ENCODE data around the gene ATF7IP2. TPM values are rescaled to one million over a fixed set of nuclear protein-coding genes. Genes with fewer than 3 reads are reported as not detected.

ATF7IP2 gene
- total and polyA plus RNA-seq, 2 of the 13 experiments (the other 11 are each of a cell fraction or from before 2014, with no cell fraction given), result 117 to 217 TPM

DNA sequence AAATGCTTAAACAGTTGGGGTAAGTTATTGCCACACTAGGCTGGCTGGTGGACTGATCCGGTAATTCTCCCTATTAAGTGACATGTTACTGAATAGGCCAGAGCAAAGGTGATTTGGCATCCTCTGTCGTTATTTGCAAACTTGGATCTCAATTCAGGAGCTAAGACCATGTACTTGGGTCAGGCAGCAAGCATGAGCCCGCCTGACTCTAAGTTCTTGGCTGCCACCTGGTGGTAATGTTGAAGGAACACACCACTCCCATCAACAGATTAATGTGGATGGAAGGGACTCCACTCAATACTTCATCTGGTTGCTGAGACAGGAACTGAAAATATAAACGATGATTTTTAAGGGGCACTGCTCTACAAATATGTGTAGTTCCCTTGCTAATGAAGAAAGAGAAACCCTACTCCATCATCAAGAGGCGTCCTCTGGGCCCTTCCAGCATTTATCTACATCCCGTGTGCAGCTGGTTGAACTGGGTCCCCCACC lies 123.7 kb downstream of the ATF7IP2 start (continued):
- TF ChIP-seq ETV6 (CRISPR knock-in tag; conservative IDR thresholded peaks at IDR 0.05) (no peak; the same call in 1 of the 2 replicates), XBP1 (CRISPR knock-in tag; IDR thresholded peaks at IDR 0.05) (no peak), TEAD2 (CRISPR knock-in tag; IDR thresholded peaks at IDR 0.05) (no peak), ZNF451 (CRISPR knock-in tag; IDR thresholded peaks at IDR 0.05) (peak; percentile 49; the same call in 1 of the 2 replicates), NCOA2 (CRISPR knock-in tag; IDR thresholded peaks at IDR 0.05) (no peak; the same call in none of the 2 replicates), ZNF430 (CRISPR knock-in tag; IDR thresholded peaks at IDR 0.05) (no peak), SOX13 (IDR thresholded peaks at IDR 0.05) (no peak), SOX13 (CRISPR knock-in tag; conservative IDR thresholded peaks at IDR 0.05 in 1 of 2, IDR thresholded peaks at IDR 0.05 in 1 of 2) (peak in 1 of 2 experiments; percentile 51; a peak in 1 of 4 replicates), ZNF232 (CRISPR knock-in tag; IDR thresholded peaks at IDR 0.05; ENCODE audit: borderline replicate concordance) (no peak), BORCS8-MEF2B (CRISPR knock-in tag; IDR thresholded peaks at IDR 0.05) (0 out of 2 replicates have a peak, but pooled peaks have one; percentile 69), ZNF546 (CRISPR knock-in tag; conservative IDR thresholded peaks at IDR 0.05) (no peak), CHD2 (IDR thresholded peaks at IDR 0.05; ENCODE audit: low read depth, low read length) (no peak)
- TF ChIP-seq, protein P1, sequence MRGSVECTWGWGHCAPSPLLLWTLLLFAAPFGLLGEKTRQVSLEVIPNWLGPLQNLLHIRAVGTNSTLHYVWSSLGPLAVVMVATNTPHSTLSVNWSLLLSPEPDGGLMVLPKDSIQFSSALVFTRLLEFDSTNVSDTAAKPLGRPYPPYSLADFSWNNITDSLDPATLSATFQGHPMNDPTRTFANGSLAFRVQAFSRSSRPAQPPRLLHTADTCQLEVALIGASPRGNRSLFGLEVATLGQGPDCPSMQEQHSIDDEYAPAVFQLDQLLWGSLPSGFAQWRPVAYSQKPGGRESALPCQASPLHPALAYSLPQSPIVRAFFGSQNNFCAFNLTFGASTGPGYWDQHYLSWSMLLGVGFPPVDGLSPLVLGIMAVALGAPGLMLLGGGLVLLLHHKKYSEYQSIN (CRISPR knock-in tag; IDR thresholded peaks at IDR 0.05; ENCODE audit: borderline replicate concordance), result no peak
- TF ChIP-seq, protein P2, sequence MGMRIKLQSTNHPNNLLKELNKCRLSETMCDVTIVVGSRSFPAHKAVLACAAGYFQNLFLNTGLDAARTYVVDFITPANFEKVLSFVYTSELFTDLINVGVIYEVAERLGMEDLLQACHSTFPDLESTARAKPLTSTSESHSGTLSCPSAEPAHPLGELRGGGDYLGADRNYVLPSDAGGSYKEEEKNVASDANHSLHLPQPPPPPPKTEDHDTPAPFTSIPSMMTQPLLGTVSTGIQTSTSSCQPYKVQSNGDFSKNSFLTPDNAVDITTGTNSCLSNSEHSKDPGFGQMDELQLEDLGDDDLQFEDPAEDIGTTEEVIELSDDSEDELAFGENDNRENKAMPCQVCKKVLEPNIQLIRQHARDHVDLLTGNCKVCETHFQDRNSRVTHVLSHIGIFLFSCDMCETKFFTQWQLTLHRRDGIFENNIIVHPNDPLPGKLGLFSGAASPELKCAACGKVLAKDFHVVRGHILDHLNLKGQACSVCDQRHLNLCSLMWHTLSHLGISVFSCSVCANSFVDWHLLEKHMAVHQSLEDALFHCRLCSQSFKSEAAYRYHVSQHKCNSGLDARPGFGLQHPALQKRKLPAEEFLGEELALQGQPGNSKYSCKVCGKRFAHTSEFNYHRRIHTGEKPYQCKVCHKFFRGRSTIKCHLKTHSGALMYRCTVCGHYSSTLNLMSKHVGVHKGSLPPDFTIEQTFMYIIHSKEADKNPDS (CRISPR knock-in tag; IDR thresholded peaks at IDR 0.05), result no peak
- TF ChIP-seq, protein P3, sequence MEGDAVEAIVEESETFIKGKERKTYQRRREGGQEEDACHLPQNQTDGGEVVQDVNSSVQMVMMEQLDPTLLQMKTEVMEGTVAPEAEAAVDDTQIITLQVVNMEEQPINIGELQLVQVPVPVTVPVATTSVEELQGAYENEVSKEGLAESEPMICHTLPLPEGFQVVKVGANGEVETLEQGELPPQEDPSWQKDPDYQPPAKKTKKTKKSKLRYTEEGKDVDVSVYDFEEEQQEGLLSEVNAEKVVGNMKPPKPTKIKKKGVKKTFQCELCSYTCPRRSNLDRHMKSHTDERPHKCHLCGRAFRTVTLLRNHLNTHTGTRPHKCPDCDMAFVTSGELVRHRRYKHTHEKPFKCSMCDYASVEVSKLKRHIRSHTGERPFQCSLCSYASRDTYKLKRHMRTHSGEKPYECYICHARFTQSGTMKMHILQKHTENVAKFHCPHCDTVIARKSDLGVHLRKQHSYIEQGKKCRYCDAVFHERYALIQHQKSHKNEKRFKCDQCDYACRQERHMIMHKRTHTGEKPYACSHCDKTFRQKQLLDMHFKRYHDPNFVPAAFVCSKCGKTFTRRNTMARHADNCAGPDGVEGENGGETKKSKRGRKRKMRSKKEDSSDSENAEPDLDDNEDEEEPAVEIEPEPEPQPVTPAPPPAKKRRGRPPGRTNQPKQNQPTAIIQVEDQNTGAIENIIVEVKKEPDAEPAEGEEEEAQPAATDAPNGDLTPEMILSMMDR (CRISPR knock-in tag; IDR thresholded peaks at IDR 0.05), result peak; percentile 100
- TF ChIP-seq, protein P4, sequence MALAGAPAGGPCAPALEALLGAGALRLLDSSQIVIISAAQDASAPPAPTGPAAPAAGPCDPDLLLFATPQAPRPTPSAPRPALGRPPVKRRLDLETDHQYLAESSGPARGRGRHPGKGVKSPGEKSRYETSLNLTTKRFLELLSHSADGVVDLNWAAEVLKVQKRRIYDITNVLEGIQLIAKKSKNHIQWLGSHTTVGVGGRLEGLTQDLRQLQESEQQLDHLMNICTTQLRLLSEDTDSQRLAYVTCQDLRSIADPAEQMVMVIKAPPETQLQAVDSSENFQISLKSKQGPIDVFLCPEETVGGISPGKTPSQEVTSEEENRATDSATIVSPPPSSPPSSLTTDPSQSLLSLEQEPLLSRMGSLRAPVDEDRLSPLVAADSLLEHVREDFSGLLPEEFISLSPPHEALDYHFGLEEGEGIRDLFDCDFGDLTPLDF (CRISPR knock-in tag; IDR thresholded peaks at IDR 0.05), result no peak
- TF ChIP-seq, protein P5, sequence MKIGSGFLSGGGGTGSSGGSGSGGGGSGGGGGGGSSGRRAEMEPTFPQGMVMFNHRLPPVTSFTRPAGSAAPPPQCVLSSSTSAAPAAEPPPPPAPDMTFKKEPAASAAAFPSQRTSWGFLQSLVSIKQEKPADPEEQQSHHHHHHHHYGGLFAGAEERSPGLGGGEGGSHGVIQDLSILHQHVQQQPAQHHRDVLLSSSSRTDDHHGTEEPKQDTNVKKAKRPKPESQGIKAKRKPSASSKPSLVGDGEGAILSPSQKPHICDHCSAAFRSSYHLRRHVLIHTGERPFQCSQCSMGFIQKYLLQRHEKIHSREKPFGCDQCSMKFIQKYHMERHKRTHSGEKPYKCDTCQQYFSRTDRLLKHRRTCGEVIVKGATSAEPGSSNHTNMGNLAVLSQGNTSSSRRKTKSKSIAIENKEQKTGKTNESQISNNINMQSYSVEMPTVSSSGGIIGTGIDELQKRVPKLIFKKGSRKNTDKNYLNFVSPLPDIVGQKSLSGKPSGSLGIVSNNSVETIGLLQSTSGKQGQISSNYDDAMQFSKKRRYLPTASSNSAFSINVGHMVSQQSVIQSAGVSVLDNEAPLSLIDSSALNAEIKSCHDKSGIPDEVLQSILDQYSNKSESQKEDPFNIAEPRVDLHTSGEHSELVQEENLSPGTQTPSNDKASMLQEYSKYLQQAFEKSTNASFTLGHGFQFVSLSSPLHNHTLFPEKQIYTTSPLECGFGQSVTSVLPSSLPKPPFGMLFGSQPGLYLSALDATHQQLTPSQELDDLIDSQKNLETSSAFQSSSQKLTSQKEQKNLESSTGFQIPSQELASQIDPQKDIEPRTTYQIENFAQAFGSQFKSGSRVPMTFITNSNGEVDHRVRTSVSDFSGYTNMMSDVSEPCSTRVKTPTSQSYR (CRISPR knock-in tag; IDR thresholded peaks at IDR 0.05; ENCODE audit: borderline replicate concordance), result no peak
